ENCODE results near the gene ZNF407.

ZNF407 gene

DNA sequence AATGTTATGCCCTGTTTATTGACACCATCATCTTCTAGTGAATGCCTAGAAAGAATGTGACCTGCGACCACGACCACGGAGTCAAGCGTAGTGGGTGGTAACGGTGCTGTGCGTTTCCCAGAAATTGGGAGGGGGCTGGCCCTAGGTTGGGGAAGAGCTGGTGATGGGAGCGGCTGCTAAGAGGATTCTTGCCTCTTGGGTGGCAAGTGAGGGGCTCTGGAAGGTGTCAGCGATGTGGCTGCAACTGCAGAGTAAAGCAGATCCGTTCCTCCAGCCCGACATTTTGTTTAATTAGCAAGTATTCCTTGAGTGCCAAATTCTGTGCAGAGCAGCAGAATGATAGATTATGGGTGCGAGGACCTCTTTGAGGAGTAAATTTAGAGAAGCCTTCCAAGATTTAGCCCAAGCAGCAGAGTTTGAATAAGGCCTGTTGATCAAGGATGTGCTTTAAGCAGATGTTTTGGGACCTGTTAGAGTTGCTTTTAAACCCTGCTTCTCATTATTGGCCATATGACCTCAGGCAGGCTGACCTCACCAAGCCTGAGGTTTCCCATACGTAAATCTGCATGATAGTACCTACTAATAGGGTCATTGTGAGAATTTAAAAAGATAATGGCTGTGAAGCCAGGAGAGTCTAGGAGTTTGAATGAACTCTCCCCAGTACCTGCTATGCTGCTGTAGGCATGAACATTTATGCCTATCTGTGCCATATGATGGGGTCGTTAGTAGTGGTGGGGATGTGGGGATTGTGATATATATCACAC, 323.6 kb downstream of the ZNF407 start:
- Histone ChIP-seq H3K27ac (no peak overlapping the region), H3K4me3 (no peak overlapping the region)
- DNase-seq (ENCODE audit: low spot score) = no peak
- TF ChIP-seq, protein P1, sequence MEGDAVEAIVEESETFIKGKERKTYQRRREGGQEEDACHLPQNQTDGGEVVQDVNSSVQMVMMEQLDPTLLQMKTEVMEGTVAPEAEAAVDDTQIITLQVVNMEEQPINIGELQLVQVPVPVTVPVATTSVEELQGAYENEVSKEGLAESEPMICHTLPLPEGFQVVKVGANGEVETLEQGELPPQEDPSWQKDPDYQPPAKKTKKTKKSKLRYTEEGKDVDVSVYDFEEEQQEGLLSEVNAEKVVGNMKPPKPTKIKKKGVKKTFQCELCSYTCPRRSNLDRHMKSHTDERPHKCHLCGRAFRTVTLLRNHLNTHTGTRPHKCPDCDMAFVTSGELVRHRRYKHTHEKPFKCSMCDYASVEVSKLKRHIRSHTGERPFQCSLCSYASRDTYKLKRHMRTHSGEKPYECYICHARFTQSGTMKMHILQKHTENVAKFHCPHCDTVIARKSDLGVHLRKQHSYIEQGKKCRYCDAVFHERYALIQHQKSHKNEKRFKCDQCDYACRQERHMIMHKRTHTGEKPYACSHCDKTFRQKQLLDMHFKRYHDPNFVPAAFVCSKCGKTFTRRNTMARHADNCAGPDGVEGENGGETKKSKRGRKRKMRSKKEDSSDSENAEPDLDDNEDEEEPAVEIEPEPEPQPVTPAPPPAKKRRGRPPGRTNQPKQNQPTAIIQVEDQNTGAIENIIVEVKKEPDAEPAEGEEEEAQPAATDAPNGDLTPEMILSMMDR (IDR thresholded peaks at IDR 0.05) = no peak

DNA sequence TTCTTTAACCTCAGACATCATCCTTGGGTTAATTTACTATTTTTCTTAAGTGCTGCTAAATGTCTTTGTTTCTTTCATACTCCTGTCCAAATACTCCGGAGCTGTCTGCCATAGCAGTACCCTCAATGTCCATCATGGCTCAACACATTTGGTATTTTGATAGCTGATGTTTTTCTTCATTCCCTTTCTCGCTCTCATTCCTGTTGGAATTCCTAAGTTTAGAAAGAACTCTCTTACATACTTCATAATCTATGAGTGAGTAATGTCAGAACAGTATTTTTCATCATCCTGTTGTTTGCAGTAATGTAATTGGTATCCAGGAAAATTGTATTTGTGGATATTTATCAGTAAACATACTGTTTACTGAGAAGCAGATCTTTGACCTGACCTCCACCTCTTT, 328.4 kb downstream of the ZNF407 start:
- DNase-seq (ENCODE audit: low spot score) = no peak
- H3K4me3 ChIP-seq = no peak overlapping the region
- TF ChIP-seq, protein P1 (IDR thresholded peaks at IDR 0.05) = no peak

DNA sequence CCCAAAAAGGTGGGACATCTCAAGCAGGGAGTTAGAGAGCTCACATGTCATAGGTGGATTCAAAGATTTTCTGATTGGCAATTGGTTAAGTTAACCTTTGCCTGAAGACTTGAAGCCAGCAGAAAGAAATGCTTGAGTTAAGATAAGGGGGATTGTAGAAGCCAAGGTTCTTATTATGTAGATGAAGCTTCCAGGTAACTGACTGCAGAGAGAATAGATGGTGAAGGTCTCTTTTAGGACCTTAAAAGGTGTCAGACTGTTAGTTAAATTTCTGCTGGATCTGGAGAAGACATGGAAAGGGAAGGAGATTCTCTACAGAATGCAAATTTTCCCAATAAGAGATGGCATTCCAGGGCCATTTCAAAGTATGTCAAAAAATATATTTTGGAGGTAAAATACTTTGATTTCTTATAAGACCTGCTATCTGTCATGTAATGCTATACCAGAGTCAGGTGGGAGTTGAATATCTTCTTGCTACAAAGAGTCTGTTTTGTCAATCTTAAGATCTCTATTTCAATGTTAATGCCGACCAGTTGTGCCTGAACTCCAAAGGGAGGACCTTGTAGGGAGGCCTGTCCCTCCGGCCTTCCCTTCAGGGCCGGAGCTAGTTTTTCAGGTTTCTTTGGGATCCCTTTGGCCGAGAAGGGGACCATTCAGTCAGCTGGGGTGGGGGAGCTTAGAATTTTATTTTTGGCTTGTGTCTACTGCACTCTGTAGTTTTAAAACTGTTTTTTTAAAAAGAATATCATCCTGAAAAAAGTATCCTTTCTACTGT, 330.7 kb downstream of the ZNF407 start:
- no peak overlapping the region for H3K4me3 ChIP-seq
- no peak overlapping the region for H3K27ac ChIP-seq
- TF ChIP-seq, protein P1 (IDR thresholded peaks at IDR 0.05) = no peak
- DNase-seq (ENCODE audit: low spot score) = no peak

More for the DNA sequence above, 328.4 kb downstream of the ZNF407 start:
- no peak overlapping the region for H3K27ac ChIP-seq

DNA sequence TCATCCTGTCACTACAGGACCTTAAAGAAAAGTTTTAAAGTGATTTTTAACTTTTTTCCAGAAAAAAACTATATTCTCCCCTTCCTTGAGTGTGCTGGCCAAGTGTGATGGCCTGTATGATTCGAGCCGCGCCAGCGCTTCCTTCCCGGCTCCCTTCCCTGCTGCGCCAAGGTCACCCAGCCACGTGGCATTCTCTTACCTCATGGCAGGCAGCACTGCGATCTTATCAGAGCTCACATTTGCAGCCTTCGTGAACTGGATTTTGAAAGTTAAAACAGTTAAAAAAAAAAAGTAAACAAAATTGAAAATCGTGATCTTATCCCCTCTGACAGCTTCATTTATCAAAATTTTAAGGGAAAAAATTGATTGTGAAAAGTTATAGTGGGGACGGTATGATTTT, 331.4 kb downstream of the ZNF407 start:
- Histone ChIP-seq H3K4me3 (no peak overlapping the region), H3K27ac (no peak overlapping the region)
- TF ChIP-seq, protein P1 (IDR thresholded peaks at IDR 0.05) = no peak
- no peak for DNase-seq (ENCODE audit: low spot score)

DNA sequence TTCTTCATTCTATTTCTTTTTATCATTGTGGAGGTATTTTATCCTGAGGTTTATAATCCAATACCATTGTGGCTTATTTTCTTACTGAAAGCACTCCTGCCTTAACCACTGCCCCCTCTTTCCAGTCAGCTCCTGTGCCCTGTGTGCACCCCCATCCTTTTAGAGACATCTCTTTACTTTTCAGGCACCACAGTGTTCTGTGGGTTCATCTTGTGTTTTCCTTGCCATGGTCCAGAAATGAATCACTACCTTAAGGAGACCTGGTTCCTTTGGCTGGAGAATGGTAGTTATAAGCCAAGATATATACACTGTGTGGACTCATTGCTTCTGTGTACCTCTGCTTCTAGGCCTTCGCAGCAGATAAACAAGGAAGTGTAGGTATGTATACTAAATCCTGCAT, 332.9 kb downstream of the ZNF407 start:
- Histone ChIP-seq H3K27ac (no peak overlapping the region), H3K4me3 (no peak overlapping the region)
- TF ChIP-seq, protein P1 (IDR thresholded peaks at IDR 0.05) = no peak
- DNase-seq (ENCODE audit: low spot score) = no peak

DNA sequence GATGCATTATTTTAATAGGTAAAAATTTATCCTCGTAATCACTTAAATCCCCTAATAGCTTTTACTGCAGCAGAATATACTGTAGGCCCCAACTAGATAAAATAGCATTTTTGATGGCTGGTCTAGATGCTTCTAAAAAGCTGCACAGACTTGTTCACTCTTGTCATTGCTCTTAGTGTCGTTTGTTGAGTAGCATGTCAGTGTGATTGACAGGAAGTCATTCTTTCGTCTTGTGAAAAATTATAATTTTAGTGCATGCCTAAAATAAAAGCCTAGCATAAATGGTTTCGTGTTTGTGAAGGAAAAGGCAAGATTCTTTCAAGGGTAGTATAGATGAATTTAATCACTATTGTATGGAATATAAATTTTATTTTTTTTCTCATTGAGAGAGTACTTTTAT, 336.3 kb downstream of the ZNF407 start:
- Histone ChIP-seq H3K27ac (no peak overlapping the region), H3K4me3 (no peak overlapping the region)
- TF ChIP-seq, protein P1 (IDR thresholded peaks at IDR 0.05) = no peak
- DNase-seq (ENCODE audit: low spot score) = no peak

Data from coronary artery (tissue), 2 donors.